ENCODE data around the gene LIN52. TPM values are rescaled to one million over a fixed set of nuclear protein-coding genes. Genes with fewer than 3 reads are reported as not detected.
A peak's percentile ranks its signal among the peaks of the same experiment; 100 is the strongest.

The LIN52 gene
- total RNA-seq (1 to 10 TPM; 5.4 to 6.8 TPM), total RNA-seq (4.4 to 36.6 (median 17.9) reads per million in 172 experiments)
- polyA plus RNA-seq (2013, experiment 1 of 2) = 7.8 TPM
- 10.6 TPM for polyA plus RNA-seq (2013, experiment 2 of 2)

GRCh38 chr14:74084277-74085046, at the start of gene LIN52, which contains the start of gene ALDH6A1:
Gene LIN52, plus strand, starts transcription at chr14:74084956. Its CDS starts 19 bp downstream, at chr14:74084975.
Gene ALDH6A1, minus strand, starts transcription at chr14:74084453. Its CDS starts 59 bp downstream, at chr14:74084394.
- Mint-ChIP-seq H3K27me3 (no peaks in the 10 kb centered on the region), H3K4me1 (ENCODE audit: low read depth) (peaks cover 36% of the 10 kb centered on the region), H3K27ac (peak within 1 kb of the TSS; percentile 86), H3K4me3 (peak within 1 kb of the TSS; percentile 94), H3K36me3 (ENCODE audit: low read depth) (peaks cover 16% of the 10 kb centered on the region), H3K9me3 (no peaks in the 10 kb centered on the region)
- Histone ChIP-seq H3K27ac (ENCODE audit: low read depth in 1 of 2, low read length in 2 of 2) (peak within 1 kb of the TSS; percentile 52 to 72), H3K4me1 (ENCODE audit: insufficient read depth, low read length) (peaks cover 21% of the 10 kb centered on the region), H3K4me3 (ENCODE audit: low read length) (peak within 1 kb of the TSS; percentile 95), H3K27me3 (ENCODE audit: control insufficient read depth in 1 of 2, insufficient read depth in 2 of 2, low read length in 2 of 2) (no peaks in the 10 kb centered on the region), H3K9me3 (ENCODE audit: control insufficient read depth in 1 of 2, insufficient read depth in 1 of 2, low read length in 2 of 2) (no peaks in the 10 kb centered on the region), H3K36me3 (ENCODE audit: insufficient read depth, low read length) (no peaks in the 10 kb centered on the region)
- POLR2A ChIA-PET = interaction anchor here (0.5 to 1.7 kb wide), 7 partner anchors 11 to 1042 kb away, joined by 3 to 6 read pairs (median 3); partner anchors contain the start of genes BBOF1, COQ6, ENTPD5 and FAM161B
- TF ChIP-seq CTCF (IDR thresholded peaks at IDR 0.05) = no peak
- CTCF ChIA-PET = no interaction called here
- DNase-seq (peak; percentile 98 to 100 (median 100)), ATAC-seq (ENCODE audit: poor library complexity) (peak; percentile 86)
- intact Hi-C loops (cut with DNase I, micrococcal nuclease) = loop anchor here (1.0 to 10.0 kb wide), 7 partner anchors 65 to 1160 kb away; partner anchors contain the start of genes BBOF1 (in 2 of the 2), ENTPD5 (in 2 of the 2), COQ6 (in 1 of the 2) and DCAF4 (in 1 of the 2)

GRCh38 chr14:74035556-74035955, 49.2 kb upstream of the LIN52 start:
- H3K4me1 ChIP-seq (ENCODE audit: insufficient read depth, low read length) = no peaks in the 10 kb centered on the region
- Mint-ChIP-seq H3K4me3 (no peak overlapping the region), H3K9me3 (no peaks in the 10 kb centered on the region), H3K27ac (no peak overlapping the region), H3K27me3 (no peaks in the 10 kb centered on the region), H3K36me3 (ENCODE audit: low read depth) (no peaks in the 10 kb centered on the region), H3K4me1 (ENCODE audit: low read depth) (no peaks in the 10 kb centered on the region)
- CTCF ChIA-PET = no interaction called here
- no peak for TF ChIP-seq CTCF (IDR thresholded peaks at IDR 0.05)
- intact Hi-C loops (cut with DNase I, micrococcal nuclease) = loop anchor here (5.0 kb wide), 3 partner anchors 83 to 528 kb away; partner anchors contain the start of genes COQ6 (in 2 of the 2) and FAM161B (in 2 of the 2)
- ATAC-seq (ENCODE audit: poor library complexity) (no peak), DNase-seq (no peak)
- POLR2A ChIA-PET = no interaction called here
- H3K27ac ChIP-seq (ENCODE audit: low read depth in 1 of 2, low read length in 2 of 2) = no peak overlapping the region
- no peaks in the 10 kb centered on the region for H3K9me3 ChIP-seq (ENCODE audit: control insufficient read depth in 1 of 2, insufficient read depth in 1 of 2, low read length in 2 of 2)
- no peak overlapping the region for H3K4me3 ChIP-seq (ENCODE audit: low read length)
- H3K27me3 ChIP-seq (ENCODE audit: control insufficient read depth in 1 of 2, insufficient read depth in 2 of 2, low read length in 2 of 2) = no peaks in the 10 kb centered on the region
- H3K36me3 ChIP-seq (ENCODE audit: insufficient read depth, low read length) = no peaks in the 10 kb centered on the region

- POLR2A ChIA-PET = interaction anchor here (0.5 kb wide), 1 partner anchor 1754 kb away, joined by 4 read pairs; no protein-coding TSS in a partner anchor
- ATAC-seq (ENCODE audit: poor library complexity) = peak; percentile 51
These were observed 46.5 kb upstream of the LIN52 start for GRCh38 chr14:74038020-74038859.

More at GRCh38 chr14:74038020-74038859, 46.5 kb upstream of the LIN52 start:
- peak; percentile 87 for TF ChIP-seq CTCF (IDR thresholded peaks at IDR 0.05)
- no peaks in the 10 kb centered on the region for H3K4me1 Mint-ChIP-seq (ENCODE audit: low read depth)
- no peaks in the 10 kb centered on the region for H3K27me3 Mint-ChIP-seq
- no peak overlapping the region for H3K4me3 Mint-ChIP-seq
- Histone ChIP-seq H3K4me3 (ENCODE audit: low read length) (no peak overlapping the region), H3K9me3 (ENCODE audit: control insufficient read depth in 1 of 2, insufficient read depth in 1 of 2, low read length in 2 of 2) (no peaks in the 10 kb centered on the region), H3K27ac (ENCODE audit: low read depth in 1 of 2, low read length in 2 of 2) (no peak overlapping the region), H3K27me3 (ENCODE audit: control insufficient read depth in 1 of 2, insufficient read depth in 2 of 2, low read length in 2 of 2) (no peaks in the 10 kb centered on the region), H3K4me1 (ENCODE audit: insufficient read depth, low read length) (no peaks in the 10 kb centered on the region), H3K36me3 (ENCODE audit: insufficient read depth, low read length) (no peaks in the 10 kb centered on the region)
- CTCF ChIA-PET = interaction anchor here (1.1 kb wide), 1 partner anchor 28 kb away, joined by 3 read pairs; no protein-coding TSS in a partner anchor
- H3K27ac Mint-ChIP-seq = no peak overlapping the region
- intact Hi-C loops (cut with DNase I, micrococcal nuclease) = loop anchor here (5.0 kb wide), 3 partner anchors 86 to 531 kb away; partner anchors contain the start of genes COQ6 (in 2 of the 2) and FAM161B (in 2 of the 2)
- no peaks in the 10 kb centered on the region for H3K9me3 Mint-ChIP-seq
- H3K36me3 Mint-ChIP-seq (ENCODE audit: low read depth) = no peaks in the 10 kb centered on the region
- DNase-seq = peak in 4 of 14 experiments; percentile 6 to 69 (median 66)

All from CD4-positive, alpha-beta T cell (primary cell).